ENCODE measurements around the gene RIPK1. TPM values are rescaled to one million over a fixed set of nuclear protein-coding genes. Genes with fewer than 3 reads are reported as not detected.
"Not testable (repeated sequence)": the region's sequence is repeated elsewhere in the genome, so short reads cannot be mapped to it uniquely, and the experiment has no call there.

Gene RIPK1
- 29.1 TPM for total RNA-seq
- long read RNA-seq, full-length matches to known transcripts, result 4 of 24 reads
- long read RNA-seq, partial matches to known transcripts, result 9 of 24 reads
- long read RNA-seq, other reads (novel, unspliced or antisense), result 11 of 24 reads

DNA sequence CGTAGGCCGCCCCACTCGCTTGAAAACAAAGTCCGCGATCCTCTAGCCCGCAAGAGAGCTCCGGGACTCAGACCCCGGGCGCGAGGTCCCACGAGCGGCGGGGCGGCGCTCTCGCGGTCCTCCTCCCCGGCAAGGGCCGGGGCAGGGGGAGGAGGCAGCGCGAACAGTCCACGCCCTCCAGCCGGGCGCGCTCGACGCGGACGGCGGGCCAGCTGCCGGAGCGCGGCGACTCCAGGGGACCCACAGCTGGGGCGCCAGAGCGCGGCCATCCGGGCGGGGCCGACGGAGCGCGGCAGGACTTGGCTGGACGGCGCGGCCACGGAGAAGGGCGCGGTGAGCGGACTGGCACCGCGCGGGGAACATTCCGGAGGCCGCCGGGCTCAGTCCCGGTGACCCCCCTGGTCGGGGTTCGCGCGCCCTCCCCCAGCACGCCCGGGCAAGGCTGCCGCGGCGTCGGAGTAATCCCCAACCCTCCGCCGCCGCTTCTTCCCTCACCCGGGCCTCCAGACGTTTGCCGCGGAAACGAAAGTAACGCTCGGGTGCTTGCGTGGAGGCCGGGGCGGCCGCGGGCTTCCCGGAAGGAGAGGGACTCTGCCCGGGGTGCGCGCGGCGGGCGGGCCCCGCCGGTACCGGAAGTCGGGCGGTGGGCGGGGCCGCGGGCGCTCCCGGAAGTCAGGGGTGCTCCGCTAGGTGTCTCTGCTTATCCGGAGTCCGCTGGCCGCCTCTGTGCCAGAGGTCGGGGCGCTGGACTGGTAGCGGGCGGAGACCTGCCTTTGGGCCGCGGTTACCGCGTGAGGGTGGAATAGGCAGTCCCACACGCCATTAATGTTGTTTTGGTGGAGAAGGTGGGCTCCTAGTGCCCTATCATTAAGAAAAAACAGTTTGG is at the start of gene RIPK1:
TSS of gene RIPK1 (plus strand) at position 166 of the 886 bp plus-strand sequence. CDS start 8,330 bp downstream, outside the sequence.
- peak; percentile 98 for DNase-seq (ENCODE audit: low spot score)

DNA sequence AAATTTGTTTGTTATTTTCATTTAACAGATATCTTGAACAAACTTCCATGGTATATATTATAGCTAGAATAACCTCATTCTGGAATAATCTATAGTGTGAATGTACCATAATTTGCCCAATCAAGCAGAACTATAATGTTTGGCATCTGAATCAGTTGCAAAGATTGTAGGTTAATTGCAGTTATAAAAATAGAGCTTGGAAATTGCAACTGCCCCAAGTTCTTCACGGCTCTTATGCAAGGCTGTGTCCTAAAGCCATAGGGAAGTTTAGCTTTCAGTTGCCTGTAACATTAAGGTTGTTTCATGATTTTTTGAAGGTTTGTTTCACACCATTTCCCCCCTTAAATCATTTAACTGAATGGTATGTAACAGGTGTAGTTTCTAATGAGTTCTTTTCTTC is 49.2 kb upstream of the RIPK1 start:
- DNase-seq (ENCODE audit: low spot score), result no peak

DNA sequence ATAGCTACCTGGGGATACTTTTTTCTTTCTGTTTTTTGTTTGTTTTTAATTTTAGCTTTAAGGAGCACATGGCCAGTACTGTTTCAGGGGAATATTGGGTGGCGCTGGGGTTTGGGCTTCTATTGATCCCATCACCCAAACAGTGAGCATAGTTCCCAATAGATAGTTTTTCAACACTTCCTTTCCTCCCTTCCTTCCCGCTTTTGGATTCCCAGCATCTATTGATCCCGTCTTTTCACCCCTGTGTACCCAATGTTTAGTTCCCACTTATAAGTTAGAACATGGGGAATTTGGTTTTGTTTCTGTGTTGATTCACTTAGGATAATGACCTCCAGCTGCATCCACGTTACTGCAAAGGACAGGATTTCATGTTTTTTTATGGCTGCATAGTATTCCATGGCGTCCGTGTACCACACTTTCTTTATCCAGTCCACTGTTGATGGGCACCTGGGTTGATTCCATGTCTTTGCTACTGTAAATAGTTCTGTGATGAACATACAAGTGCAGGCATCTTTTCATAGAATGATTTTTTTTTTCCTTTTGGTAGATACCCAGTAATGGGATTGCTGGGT is 48.5 kb upstream of the RIPK1 start:
- no peak for DNase-seq (ENCODE audit: low spot score)

DNA sequence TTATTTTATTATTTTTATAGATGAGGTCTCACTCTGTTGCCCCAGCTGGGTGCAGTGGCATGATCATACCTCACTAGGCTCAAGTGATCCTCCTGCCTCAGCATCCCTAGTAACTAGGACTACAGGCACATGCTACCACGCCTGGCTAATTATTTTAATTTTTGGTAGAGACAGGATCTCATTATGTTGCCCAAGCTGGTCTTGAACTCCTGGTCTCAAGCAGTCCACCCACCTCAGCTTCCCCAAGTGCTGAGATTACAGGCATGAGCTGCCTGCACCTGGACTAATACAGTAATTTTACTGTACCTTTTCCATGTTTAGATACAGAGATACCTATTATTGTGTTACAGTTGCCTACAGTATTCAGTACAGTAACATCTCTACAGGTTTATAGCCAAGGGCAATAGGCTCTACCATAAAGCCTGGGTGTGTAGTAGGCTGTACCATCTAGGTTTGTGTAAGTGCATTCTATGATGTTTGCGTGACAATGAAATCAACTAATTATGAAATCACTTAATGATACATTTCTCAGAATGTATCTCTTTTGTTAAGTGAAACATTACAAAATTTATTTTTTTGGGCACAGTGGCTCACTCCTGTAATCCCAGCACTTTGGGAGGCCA is 47.2 kb upstream of the RIPK1 start:
- not testable (repeated sequence) for DNase-seq (ENCODE audit: low spot score)

DNA sequence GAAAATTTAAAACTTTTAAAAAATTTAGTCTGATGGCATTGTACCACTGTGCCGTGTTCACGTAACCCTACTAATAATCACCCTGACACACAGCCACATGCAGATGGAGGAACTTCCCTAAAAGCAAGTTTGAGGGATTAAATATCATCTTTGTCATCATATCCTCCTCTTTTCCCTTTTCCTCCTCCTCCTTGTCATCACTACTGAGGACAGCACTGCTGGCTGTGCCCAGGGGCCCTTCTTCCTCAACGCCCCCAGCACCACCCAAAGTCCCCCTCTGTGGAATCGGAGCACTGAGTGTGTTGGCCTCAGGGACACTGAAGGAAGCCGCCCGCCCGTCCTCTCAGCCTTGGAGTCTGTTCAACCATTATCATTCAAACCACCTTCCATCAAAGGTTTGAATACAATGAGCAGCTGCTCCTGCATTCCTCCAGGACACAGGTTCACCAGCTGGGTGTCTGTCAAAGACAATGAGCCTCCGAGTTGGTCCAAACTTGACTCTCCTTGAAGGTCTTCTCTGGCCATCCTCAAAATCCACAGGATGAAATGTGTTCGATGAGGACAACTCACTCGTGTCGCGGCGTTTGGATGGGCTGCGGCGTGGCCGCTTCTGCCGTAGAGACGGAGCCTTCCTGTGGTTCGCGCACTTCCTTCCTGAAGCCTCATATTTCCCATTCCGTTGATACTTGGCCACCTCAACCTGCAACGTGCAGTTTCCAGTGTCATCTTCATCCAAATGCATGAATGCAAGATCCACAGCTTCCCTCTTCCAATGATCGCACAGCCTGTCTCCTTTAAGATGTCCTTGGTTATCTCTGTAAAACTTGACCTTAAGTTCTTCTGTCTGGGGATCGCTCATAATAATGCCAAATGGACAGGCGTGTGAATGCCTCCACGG is 45.3 kb upstream of the RIPK1 start:
- no peak for DNase-seq (ENCODE audit: low spot score)

DNA sequence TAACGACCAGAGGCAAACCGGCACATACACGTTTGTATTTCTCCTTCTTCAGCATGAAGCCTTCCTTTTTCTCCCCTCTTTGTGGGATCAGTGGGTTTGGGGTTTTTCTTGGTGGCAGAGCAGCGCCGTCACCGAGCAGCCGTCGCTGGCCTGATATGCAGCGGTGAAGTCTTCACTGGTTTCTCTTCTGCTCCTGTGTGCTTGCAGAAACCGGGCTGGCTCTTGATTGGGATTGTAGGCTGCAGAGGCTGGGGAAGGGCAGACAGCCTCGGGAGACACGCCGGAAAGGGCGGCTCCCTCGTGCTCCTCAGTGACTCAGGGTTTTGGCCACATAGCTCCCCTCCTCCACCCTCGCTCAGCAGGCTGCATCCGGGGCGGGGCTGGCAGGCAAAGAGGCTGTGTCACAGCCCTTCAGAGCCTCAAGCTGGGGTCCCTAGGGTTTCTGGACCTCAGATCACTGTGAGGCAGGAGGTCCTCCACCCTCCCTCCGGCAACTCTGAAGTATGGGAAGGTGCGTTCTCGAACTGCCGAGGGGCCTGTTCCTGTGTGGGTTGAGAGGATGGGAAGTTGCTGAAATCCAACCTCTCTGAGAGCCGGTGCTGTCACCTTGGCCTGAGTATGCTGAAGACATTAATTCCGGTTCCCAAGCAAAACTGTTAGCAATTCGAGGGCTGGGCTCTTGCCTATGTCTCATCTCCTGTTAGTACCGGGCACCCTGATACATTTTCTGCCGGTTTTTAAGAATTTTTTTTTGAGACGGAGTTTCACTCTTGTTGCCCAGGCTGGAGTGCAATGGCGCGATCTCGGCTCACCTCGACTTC is 44.4 kb upstream of the RIPK1 start:
- DNase-seq (ENCODE audit: low spot score), result peak; percentile 97

DNA sequence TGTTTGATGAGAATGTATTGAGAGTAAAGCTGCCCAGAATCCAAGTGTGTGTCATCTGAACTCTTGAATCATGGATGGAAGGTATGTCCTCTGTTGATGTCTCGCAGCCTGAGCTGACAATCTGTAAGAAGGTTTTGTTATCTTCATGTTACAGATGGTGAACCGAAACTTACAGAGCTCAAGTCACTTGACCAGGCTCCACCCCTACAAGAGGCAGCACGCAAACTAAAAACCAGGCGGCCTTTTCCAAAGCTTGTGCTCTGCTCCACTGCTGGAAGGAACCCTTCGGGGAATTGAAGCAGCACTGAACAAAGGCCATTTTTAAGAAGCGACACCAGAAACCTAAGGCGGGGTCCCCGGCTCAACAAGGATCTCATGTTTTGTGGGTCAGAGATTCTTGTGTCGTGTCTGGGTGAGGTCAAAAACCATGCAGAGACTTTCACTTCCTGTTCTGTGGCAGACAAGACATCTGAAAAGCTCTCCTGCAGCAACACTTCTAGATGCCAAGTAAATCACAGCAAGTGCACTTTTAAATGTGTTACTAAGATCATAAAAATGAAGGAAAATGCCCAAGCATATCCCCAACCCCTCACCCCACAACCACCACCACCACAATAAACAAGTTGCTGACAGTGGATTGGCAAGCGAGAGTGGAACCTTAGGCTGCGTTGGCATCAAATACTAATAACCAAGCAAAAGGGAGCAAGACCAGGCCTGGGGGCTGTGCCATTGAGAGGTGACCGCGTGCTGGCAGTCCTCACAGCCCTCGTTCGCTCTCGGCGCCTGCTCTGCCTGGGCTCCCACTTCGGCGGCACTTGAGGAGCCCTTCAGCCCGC is 41.3 kb upstream of the RIPK1 start:
- no peak for DNase-seq (ENCODE audit: low spot score)

DNA sequence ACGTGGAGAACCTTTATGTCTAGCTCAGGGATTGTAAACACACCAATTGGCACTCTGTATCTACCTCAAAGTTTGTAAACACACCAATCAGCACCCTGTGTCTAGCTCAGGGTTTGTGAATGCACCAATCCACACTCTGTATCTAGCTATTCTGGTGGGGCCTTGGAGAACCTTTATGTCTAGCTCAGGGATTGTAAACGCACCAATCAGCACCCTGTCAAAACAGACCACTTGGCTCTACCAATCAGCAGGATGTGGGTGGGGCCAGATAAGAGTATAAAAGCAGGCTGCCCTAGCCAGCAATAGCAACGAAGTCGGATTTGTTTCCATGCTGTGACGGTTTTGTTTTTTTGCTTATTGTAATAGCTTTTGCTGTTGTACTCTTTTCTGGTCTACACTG is 40.1 kb upstream of the RIPK1 start:
- DNase-seq (ENCODE audit: low spot score), result not testable (repeated sequence)

DNA sequence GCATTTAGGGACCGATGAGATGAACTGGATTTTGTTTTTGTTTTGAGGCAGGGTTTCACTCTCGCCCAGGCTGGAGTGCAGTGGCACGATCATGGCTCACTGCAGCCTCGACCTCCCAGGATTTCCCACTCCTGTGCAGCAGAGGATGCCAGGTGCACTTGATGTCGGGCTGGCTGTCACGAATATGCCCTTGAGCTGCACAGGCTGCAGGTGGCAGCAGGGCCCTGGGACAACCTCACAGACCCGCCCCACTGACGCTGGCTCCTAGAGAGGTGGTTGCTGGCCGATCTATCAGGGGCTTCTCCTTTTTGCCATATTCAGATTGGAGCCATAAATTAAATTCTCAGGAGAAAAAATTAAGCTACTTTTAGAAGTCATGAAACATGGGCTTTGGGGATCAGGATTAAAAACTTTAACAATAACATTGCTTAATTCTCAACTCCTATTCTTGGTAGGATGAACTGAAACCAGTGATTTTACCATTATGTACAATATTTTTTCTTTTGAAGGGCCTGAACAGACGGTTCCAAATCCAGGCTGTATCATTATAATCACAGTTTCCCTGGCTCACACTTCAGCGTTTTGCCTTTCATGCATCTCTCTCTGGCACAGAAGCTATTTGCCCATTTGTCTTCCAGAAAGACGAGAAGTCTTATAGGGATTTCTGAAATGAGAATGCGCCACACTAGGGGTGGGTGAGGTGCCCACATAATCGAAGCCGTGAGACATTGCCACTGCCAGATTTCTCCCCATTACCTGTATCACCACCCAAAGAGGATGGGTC is 36.2 kb upstream of the RIPK1 start:
- no peak for DNase-seq (ENCODE audit: low spot score)

DNA sequence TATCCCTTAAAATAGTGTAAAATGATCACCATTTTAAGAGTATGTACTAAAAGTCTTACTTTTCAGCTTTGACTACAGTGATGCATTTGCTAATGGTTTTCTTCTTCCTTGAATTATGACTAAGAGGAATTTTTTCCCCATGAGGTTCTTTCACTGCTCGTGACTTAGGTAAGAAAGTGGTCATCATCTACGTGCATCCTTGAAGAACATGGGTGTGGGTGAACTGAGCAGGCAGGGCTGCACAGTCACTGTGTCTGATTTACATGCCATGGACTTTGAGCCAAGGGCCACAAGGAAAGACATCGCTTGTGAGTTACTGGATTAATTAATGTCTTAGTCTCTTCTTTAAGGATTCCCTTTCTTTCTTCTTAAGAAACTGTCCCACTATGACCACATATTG is 35.3 kb upstream of the RIPK1 start:
- DNase-seq (ENCODE audit: low spot score), result no peak

DNA sequence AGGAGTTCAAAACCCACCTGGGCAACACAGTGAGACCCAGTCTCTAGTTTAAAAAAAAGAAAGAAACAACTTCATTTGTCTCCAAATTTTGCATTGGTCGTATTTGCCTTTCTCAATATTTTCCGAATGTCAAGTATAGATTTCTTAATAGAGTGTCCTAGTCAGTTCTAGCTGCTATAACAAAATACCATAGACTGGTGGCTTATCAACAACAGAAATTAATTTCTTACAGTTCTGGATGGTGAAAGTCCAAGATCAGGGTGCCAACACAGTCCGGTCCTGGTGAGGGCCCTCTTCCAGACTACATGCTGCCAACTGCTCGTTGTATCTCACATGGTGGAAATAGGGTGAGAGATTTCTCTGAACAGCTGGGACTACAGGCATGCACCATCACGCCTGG is 34.6 kb upstream of the RIPK1 start:
- DNase-seq (ENCODE audit: low spot score), result no peak

DNA sequence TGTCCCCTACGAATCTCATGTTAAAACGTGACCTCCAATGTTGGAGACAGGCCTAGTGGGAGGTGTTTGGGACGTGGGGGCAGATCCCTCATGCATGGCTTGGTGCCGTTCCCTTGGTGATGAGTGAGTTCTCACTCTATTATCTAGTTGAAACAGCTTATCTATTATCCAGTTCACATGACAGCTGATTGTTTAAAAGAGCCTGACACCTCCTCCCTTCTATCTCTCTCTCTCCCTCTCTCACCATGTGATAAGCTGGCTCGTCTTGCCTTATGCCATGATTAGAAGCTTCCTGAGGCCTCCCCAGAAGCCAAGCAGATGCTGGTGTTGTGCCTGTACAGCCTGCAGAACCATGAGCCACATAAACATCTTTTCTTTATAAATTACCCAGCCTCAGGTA is 32.9 kb upstream of the RIPK1 start:
- no peak for DNase-seq (ENCODE audit: low spot score)

DNA sequence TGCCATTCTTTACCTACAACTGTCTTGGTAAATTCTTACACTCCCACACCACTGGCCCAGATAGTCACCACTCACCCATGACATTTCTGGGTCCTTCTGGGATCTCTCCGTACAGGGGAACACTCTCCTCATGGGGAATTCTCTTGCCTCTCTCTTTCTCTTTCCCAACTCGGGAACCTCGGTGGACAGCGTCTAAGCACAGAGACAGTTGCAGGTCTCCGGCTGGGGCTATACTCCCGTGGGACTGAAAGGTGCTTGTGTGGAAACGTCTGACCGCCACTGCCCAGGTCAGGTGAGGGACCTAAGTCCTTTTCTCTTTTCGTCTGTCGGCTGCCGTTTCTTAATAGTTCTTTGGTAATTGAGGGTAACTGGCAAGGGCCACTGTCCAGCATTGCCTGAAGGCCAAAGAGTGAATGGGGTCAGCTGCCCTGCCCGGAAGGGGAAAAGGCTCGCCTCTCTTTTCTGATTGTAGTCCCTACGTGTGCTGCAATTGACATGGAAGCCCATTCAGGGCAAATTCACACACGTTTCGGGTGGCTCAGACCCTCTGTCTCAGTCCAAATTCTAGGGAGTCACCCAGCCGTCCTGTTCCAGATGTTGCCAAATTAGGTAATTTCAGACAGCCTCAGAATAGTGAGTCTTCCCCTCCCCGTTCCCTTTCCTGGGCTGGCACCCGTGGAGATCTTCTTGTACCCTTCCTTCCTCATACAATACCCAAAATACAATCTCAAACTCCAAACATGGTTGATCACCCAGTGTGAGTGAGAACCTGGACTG is 31.2 kb upstream of the RIPK1 start:
- DNase-seq (ENCODE audit: low spot score), result no peak

DNA sequence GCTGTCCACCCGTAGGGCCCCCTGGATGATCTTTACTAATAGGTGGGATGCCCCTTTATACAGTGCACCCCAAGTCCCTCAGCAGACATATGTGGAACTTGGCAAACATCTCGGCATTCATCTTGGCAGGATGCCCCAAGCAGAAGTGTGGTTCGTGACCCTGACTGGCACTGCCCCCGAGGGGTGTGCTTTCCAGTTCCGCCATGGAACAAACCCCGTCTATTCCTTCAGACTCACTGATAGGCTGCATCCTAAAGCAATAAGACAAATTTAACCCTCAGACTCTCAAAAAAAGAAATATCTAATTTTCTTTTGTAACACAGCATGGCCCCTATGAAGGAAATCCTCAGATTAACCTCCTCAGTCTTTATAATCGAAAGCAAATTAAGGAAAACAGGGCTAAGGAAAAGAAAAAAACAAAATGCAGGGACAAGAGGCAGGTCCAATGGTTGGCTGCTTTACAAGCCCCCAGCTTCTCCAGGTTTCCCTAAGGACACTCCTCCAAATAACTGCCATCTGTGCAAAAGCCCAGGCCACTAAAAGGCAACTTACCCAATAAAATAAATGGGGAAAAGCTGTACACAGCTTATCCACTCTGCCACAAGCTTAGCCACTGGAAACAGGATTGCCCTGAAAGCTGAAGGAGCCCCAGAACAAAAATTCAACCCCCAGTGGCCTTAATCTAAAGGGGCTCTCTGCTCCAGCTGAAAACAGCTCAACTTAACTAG is 30.5 kb upstream of the RIPK1 start:
- DNase-seq (ENCODE audit: low spot score), result no peak

DNA sequence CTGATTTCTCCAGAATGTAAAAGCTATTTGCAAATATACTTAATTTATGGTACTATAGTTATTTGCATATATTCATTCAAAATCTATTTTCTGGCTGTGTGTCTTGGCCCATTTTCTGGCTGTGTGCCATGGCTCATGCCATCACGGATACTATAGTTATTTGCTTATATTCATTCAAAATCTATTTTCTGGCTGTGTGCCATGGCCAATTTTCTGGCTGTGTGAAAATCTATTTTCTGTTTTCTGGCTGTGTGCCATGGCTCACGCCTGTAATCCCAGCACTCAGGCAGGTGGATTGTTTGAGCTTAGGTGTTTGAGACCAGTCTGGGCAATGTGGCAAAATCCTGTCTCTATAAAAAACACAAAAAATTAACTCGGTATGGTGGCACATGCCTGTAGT is 28.9 kb upstream of the RIPK1 start:
- no peak for DNase-seq (ENCODE audit: low spot score)

DNA sequence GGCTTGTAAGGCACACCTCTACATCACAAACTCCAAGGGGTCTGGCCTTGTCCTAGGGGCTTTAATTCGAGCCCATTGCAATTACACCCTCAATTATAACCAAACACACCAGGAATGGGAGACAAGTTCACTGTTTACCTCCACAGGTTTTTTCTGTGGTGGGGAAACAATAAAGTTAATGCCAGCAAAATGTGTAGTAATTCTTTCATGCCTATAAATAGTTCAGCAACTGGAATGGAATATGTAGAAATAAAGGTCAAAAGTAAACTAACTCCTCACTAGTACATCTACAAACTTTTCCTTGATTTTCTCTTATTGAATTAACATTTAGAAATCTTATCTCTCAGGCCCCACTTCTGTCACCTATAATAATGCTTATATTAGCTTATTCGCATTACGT is 27.1 kb upstream of the RIPK1 start:
- DNase-seq (ENCODE audit: low spot score), result no peak

DNA sequence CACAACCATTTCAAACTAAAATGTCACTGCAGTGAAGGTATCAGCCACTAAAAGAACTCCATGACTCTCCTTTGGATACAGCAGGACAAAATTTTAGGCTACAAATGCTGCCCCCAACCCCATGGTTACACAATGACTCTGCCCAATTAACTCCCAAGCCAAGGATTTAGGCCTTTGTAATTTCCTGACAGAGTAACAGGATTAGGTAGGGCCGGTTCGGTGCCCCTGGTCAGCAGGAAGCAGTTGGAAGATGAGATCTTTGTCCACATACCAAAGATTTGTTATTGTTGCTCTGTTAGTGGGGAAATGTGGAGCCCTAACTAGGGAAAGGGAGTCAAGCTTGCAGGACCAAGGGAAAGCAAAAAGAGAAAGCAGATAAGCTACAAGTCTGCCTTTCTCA is 26.7 kb upstream of the RIPK1 start:
- no peak for DNase-seq (ENCODE audit: low spot score)
